GM23338 (cell line): ENCODE results near the gene ATIC. TPM values are rescaled to one million over a fixed set of nuclear protein-coding genes. Genes with fewer than 3 reads are reported as not detected.

ENCODE experiments used
- ATAC-seq: fragments of 200-7000 bp; cut with Tn5 transposase; 3 replicates; pipeline ENCODE4 v1.9.1; 2020
- DNase-seq: peaks from one replicate; pipeline ENCODE4 v3.0.0-alpha.2; 2015; ENCODE audit warnings: low spot score
- H2AFZ ChIP-seq: fragments of 200-600 bp; sonication (generic); 2 replicates; pipeline ENCODE4 v1.8.0; 2016; ENCODE audit warnings: antibody characterized with exemption, mild to moderate bottlenecking, moderate library complexity
- H3F3A ChIP-seq: fragments of 200-600 bp; sonication (generic); replicated peaks from 2 replicates; pipeline ENCODE4 v1.8.0; 2017; ENCODE audit warnings: antibody characterized with exemption, mixed run types, low read depth
- H3K27ac ChIP-seq: fragments of 200-600 bp; sonication (generic); 2 replicates; pipeline ENCODE4 v1.6.1; 2016; ENCODE audit warnings: low read depth
- H3K27me3 ChIP-seq: fragments of 200-600 bp; sonication (generic); 2 replicates; pipeline ENCODE4 v1.8.0; 2016; ENCODE audit warnings: mild to moderate bottlenecking, mixed run types, moderate library complexity; ENCODE audit not compliant: insufficient read depth
- H3K36me3 ChIP-seq: fragments of 200-600 bp; sonication (generic); 2 replicates; pipeline ENCODE4 v1.8.0; 2016; ENCODE audit warnings: mild to moderate bottlenecking; ENCODE audit not compliant: insufficient read depth
- H3K4me1 ChIP-seq: fragments of 200-600 bp; sonication (generic); 2 replicates; pipeline ENCODE4 v1.8.0; 2016; ENCODE audit warnings: mild to moderate bottlenecking, moderate library complexity; ENCODE audit not compliant: insufficient read depth
- H3K4me2 ChIP-seq: fragments of 200-600 bp; sonication (generic); 2 replicates; pipeline ENCODE4 v1.7.1; 2017; ENCODE audit warnings: mixed run types
- H3K4me3 ChIP-seq: fragments of 200-600 bp; sonication (generic); 2 replicates; pipeline ENCODE4 v1.6.1; 2016; ENCODE audit warnings: mixed run types
- H3K79me2 ChIP-seq: fragments of 200-600 bp; sonication (generic); replicated peaks from 2 replicates; pipeline ENCODE4 v1.8.0; 2017; ENCODE audit warnings: mild to moderate bottlenecking; ENCODE audit not compliant: insufficient read depth
- H3K9me2 ChIP-seq: fragments of 200-600 bp; sonication (generic); 2 replicates; pipeline ENCODE4 v1.8.0; 2017; ENCODE audit not compliant: insufficient read depth
- H4K20me1 ChIP-seq: fragments of 200-600 bp; sonication (generic); replicated peaks from 2 replicates; pipeline ENCODE4 v1.8.0; 2017; ENCODE audit warnings: mild to moderate bottlenecking; ENCODE audit not compliant: insufficient read depth
- H3K27ac Mint-ChIP-seq: 2 replicates; pipeline ENCODE4 v1.8.0; 2020; ENCODE audit warnings: inconsistent platforms, mild to moderate bottlenecking, moderate library complexity, mixed read lengths
- H3K27me3 Mint-ChIP-seq: 3 replicates; pipeline ENCODE4 v1.8.0; 2022; ENCODE audit warnings: low read depth, mild to moderate bottlenecking, moderate library complexity, mixed read lengths, inconsistent platforms; ENCODE audit not compliant: insufficient read depth, poor library complexity
- H3K36me3 Mint-ChIP-seq: 3 replicates; pipeline ENCODE4 v1.8.0; 2021; ENCODE audit warnings: low read depth, mild to moderate bottlenecking, inconsistent platforms, moderate library complexity, mixed read lengths
- H3K4me1 Mint-ChIP-seq: 3 replicates; pipeline ENCODE4 v1.8.0; 2020; ENCODE audit warnings: mild to moderate bottlenecking, inconsistent platforms, mixed read lengths
- H3K4me3 Mint-ChIP-seq: 3 replicates; pipeline ENCODE4 v1.8.0; 2021; ENCODE audit warnings: moderate library complexity, mild to moderate bottlenecking, inconsistent platforms, mixed read lengths
- H3K9me3 Mint-ChIP-seq: 3 replicates; pipeline ENCODE4 v1.8.0; 2020; ENCODE audit warnings: moderate library complexity, mild to moderate bottlenecking, inconsistent platforms, mixed read lengths
- CREB1 ChIP-seq: fragments of 250-450 bp; sonication (Bioruptor Pico); IDR thresholded peaks from 2 replicates; pipeline ENCODE4 v1.5.0; 2020; ENCODE audit warnings: low read depth, mild to moderate bottlenecking, moderate library complexity
- CTCF ChIP-seq, 2 experiments: fragments of 200-600 bp in 1 of 2; sonication (generic) in 1 of 2; conservative IDR thresholded peaks; 2 replicates each; pipeline versions ENCODE4 v1.5.1 to v1.6.1; 2016 to 2017; ENCODE audit warnings: antibody characterized with exemption in 2 of 2, low read depth in 2 of 2, mild to moderate bottlenecking in 2 of 2, moderate library complexity in 1 of 2
- EZH2 ChIP-seq: fragments of 200-600 bp; sonication (generic); IDR thresholded peaks from one replicate; pipeline ENCODE4 v1.8.0; 2017; ENCODE audit warnings: antibody characterized with exemption, mild to moderate bottlenecking, low read depth; ENCODE audit not compliant: unreplicated experiment
- EZH2phosphoT487 ChIP-seq: fragments of 200-600 bp; sonication (generic); IDR thresholded peaks from one replicate; pipeline ENCODE4 v1.8.1; 2018; ENCODE audit warnings: antibody characterized with exemption; ENCODE audit not compliant: unreplicated experiment
- JUNB ChIP-seq: IDR thresholded peaks from one replicate; pipeline ENCODE4 v1.6.1; 2016; ENCODE audit warnings: antibody characterized with exemption; ENCODE audit not compliant: unreplicated experiment
- NANOG ChIP-seq: IDR thresholded peaks from 2 replicates; pipeline ENCODE4 v1.6.1; 2016; ENCODE audit warnings: antibody characterized with exemption, borderline replicate concordance
- POLR2AphosphoS5 ChIP-seq: IDR thresholded peaks from 2 replicates; pipeline ENCODE4 v1.6.1; 2016; ENCODE audit warnings: antibody characterized with exemption, low read depth
- STAT1 ChIP-seq: IDR thresholded peaks from one replicate; pipeline ENCODE4 v1.6.1; 2016; ENCODE audit warnings: antibody characterized with exemption; ENCODE audit not compliant: unreplicated experiment
- ZNF114 ChIP-seq: fragments of 250-450 bp; sonication (Bioruptor Pico); IDR thresholded peaks from 2 replicates; pipeline ENCODE4 v1.5.0; 2020; ENCODE audit warnings: mild to moderate bottlenecking, moderate library complexity
- ZNF331 ChIP-seq: fragments of 250-450 bp; sonication (Bioruptor Pico); IDR thresholded peaks from 2 replicates; pipeline ENCODE4 v1.5.0; 2020; ENCODE audit warnings: low read depth, mild to moderate bottlenecking, moderate library complexity
- polyA plus RNA-seq: library from polyadenylated mRNA; unstranded; fragments of >200 nt; fragmentation: Nextera tagmentation; extraction: Ambion mirVana; gene quantifications from 2 replicates; pipeline ENCODE4 v1.2.1, GENCODE V29; 2016
- total RNA-seq: library from RNA; depleted of rRNA; stranded (reverse); fragments of >200 nt; shearing (Covaris generic); gene quantifications from 2 replicates; pipeline ENCODE4 v1.2.3, GENCODE V29; 2014
- TF ChIP-seq, protein P1 (sequence below): fragments of 250-450 bp; sonication (Bioruptor Pico); IDR thresholded peaks from 2 replicates; pipeline ENCODE4 v1.5.0; 2020; ENCODE audit warnings: mild to moderate bottlenecking, moderate library complexity

ATIC gene
- total and polyA plus RNA-seq, 2 experiments from 2014 or later: 118 to 185 TPM

DNA sequence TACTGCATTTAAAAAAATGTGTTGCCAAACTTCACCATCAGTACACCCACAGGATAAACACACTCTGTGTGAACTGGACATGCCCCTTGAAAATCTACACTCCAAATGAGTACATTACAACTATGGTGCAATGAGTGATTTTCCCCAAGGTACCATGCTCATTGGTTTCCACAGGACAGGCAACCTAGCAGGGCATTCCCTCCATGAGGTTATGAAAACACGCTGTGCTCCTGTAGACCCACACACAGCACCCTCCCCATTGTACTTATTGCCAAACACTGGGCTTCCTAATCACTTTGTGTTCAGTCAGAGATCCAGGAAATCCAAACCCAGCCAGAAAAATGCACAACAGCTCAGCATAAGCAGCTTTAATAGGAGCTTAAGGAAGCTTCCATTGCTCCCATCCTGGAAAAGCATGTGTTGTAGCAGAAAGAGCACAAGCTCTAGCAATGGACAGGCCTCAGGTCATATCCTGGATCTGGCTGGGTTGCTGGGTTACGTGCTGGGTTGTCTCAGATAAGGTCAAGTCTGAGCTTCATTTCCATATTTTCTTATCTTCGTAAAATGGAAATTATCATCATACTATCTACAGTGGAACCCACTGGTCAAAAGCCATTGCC is 20.8 kb upstream of the ATIC start:
- Histone ChIP-seq H3K27me3 (no peaks in the 10 kb centered on the region), H3F3A (no peaks in the 10 kb centered on the region), H3K36me3 (no peaks in the 10 kb centered on the region), H3K4me2 (no peak overlapping the region), H3K4me3 (no peak overlapping the region), H2AFZ (no peak overlapping the region), H3K9me2 (no peaks in the 10 kb centered on the region), H3K27ac (no peak overlapping the region), H3K79me2 (no peaks in the 10 kb centered on the region), H3K4me1 (no peaks in the 10 kb centered on the region), H4K20me1 (no peaks in the 10 kb centered on the region)
- Mint-ChIP-seq H3K27me3 (no peaks in the 10 kb centered on the region), H3K36me3 (no peaks in the 10 kb centered on the region), H3K4me3 (no peak overlapping the region), H3K9me3 (no peaks in the 10 kb centered on the region), H3K4me1 (no peaks in the 10 kb centered on the region), H3K27ac (no peak overlapping the region)
- no peak for TF ChIP-seq EZH2phosphoT487
- TF ChIP-seq POLR2AphosphoS5: no peak
- DNase-seq (no peak), ATAC-seq (no peak)

GRCh38 chr2:215293879-215294278 is 18.0 kb upstream of the ATIC start:
- Histone ChIP-seq H3K9me2 (no peaks in the 10 kb centered on the region), H3F3A (no peaks in the 10 kb centered on the region), H3K36me3 (no peaks in the 10 kb centered on the region), H3K79me2 (no peaks in the 10 kb centered on the region), H3K27ac (no peak overlapping the region), H2AFZ (no peak overlapping the region), H3K4me3 (no peak overlapping the region), H3K27me3 (no peaks in the 10 kb centered on the region), H3K4me2 (no peak overlapping the region), H3K4me1 (no peaks in the 10 kb centered on the region), H4K20me1 (no peaks in the 10 kb centered on the region)
- no peak overlapping the region for H3K27ac Mint-ChIP-seq
- no peak for DNase-seq
- ATAC-seq: no peak
- peaks cover 4% of the 10 kb centered on the region; the same call in 2 of the 3 replicates for H3K36me3 Mint-ChIP-seq
- H3K9me3 Mint-ChIP-seq: peaks cover 4% of the 10 kb centered on the region; the same call in 2 of the 3 replicates
- peaks cover 1% of the 10 kb centered on the region for H3K27me3 Mint-ChIP-seq
- no peak overlapping the region for H3K4me3 Mint-ChIP-seq
- no peaks in the 10 kb centered on the region for H3K4me1 Mint-ChIP-seq
- TF ChIP-seq STAT1 (no peak), EZH2phosphoT487 (no peak), CTCF (conservative IDR thresholded peaks at IDR 0.05; ENCODE audit: low read depth in 2 of 2) (no peak), JUNB (no peak), NANOG (no peak), EZH2 (no peak), ZNF114 (no peak), CREB1 (no peak), ZNF331 (CRISPR knock-in tag) (no peak)
- TF ChIP-seq, protein P1, sequence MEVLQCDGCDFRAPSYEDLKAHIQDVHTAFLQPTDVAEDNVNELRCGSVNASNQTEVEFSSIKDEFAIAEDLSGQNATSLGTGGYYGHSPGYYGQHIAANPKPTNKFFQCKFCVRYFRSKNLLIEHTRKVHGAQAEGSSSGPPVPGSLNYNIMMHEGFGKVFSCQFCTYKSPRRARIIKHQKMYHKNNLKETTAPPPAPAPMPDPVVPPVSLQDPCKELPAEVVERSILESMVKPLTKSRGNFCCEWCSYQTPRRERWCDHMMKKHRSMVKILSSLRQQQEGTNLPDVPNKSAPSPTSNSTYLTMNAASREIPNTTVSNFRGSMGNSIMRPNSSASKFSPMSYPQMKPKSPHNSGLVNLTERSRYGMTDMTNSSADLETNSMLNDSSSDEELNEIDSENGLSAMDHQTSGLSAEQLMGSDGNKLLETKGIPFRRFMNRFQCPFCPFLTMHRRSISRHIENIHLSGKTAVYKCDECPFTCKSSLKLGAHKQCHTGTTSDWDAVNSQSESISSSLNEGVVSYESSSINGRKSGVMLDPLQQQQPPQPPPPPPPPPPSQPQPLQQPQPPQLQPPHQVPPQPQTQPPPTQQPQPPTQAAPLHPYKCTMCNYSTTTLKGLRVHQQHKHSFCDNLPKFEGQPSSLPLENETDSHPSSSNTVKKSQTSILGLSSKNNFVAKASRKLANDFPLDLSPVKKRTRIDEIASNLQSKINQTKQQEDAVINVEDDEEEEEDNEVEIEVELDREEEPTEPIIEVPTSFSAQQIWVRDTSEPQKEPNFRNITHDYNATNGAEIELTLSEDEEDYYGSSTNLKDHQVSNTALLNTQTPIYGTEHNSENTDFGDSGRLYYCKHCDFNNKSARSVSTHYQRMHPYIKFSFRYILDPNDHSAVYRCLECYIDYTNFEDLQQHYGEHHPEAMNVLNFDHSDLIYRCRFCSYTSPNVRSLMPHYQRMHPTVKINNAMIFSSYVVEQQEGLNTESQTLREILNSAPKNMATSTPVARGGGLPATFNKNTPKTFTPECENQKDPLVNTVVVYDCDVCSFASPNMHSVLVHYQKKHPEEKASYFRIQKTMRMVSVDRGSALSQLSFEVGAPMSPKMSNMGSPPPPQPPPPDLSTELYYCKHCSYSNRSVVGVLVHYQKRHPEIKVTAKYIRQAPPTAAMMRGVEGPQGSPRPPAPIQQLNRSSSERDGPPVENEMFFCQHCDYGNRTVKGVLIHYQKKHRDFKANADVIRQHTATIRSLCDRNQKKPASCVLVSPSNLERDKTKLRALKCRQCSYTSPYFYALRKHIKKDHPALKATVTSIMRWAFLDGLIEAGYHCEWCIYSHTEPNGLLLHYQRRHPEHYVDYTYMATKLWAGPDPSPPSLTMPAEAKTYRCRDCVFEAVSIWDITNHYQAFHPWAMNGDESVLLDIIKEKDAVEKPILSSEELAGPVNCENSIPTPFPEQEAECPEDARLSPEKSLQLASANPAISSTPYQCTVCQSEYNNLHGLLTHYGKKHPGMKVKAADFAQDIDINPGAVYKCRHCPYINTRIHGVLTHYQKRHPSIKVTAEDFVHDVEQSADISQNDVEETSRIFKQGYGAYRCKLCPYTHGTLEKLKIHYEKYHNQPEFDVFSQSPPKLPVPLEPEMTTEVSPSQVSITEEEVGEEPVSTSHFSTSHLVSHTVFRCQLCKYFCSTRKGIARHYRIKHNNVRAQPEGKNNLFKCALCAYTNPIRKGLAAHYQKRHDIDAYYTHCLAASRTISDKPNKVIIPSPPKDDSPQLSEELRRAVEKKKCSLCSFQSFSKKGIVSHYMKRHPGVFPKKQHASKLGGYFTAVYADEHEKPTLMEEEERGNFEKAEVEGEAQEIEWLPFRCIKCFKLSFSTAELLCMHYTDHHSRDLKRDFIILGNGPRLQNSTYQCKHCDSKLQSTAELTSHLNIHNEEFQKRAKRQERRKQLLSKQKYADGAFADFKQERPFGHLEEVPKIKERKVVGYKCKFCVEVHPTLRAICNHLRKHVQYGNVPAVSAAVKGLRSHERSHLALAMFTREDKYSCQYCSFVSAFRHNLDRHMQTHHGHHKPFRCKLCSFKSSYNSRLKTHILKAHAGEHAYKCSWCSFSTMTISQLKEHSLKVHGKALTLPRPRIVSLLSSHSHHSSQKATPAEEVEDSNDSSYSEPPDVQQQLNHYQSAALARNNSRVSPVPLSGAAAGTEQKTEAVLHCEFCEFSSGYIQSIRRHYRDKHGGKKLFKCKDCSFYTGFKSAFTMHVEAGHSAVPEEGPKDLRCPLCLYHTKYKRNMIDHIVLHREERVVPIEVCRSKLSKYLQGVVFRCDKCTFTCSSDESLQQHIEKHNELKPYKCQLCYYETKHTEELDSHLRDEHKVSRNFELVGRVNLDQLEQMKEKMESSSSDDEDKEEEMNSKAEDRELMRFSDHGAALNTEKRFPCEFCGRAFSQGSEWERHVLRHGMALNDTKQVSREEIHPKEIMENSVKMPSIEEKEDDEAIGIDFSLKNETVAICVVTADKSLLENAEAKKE (CRISPR knock-in tag): no peak
